Endothelial cell of coronary artery (primary cell): ENCODE measurements around the gene RGMB. TPM values are rescaled to one million over a fixed set of nuclear protein-coding genes. Genes with fewer than 3 reads are reported as not detected.

Experiments used
- total RNA-seq: library from RNA; depleted of rRNA; stranded (reverse); fragments of >200 nt; gene quantifications from 2 replicates; pipeline ENCODE4 v1.2.3, GENCODE V29; 2014

RGMB gene
- 17.4 and 32.1 TPM in 2 replicates for total RNA-seq

GRCh38 chr5:98773464-98774191 is at the start of gene RGMB:
Gene RGMB, plus strand, starts transcription at chr5:98773663. Its CDS starts 408 bp downstream, at chr5:98774071.

Other genes starting within 250 kb of the RGMB start
- 64.0 and 69.0 TPM in 2 replicates for gene CHD1, start 155.3 kb downstream of the RGMB start, total RNA-seq